Hepatic stellate cell (primary cell): ENCODE results near the gene LAD1.
A peak's percentile ranks its signal among the peaks of the same experiment; 100 is the strongest.

Experiments
- DNase-seq: peaks from one replicate; pipeline ENCODE4 v3.0.0; 2011; ENCODE audit warnings: low spot score

Gene LAD1

GRCh38 chr1:201347498-201348210, 51.5 kb downstream of the LAD1 start:
- no peak for DNase-seq

GRCh38 chr1:201346987-201347386, 52.1 kb downstream of the LAD1 start:
- DNase-seq: no peak

GRCh38 chr1:201346337-201346939, 52.7 kb downstream of the LAD1 start:
- DNase-seq: peak; percentile 74

GRCh38 chr1:201345081-201345355, 54.1 kb downstream of the LAD1 start:
- no peak for DNase-seq

- no peak for DNase-seq
These were observed 54.7 kb downstream of the LAD1 start for GRCh38 chr1:201344206-201345080.

- no peak for DNase-seq
These were observed 57.7 kb downstream of the LAD1 start for GRCh38 chr1:201341377-201341776.

GRCh38 chr1:201336711-201337450, 62.2 kb downstream of the LAD1 start:
- no peak for DNase-seq

- DNase-seq: no peak
These were observed 63.2 kb downstream of the LAD1 start for GRCh38 chr1:201335901-201336300.

- DNase-seq: no peak
These were observed 63.8 kb downstream of the LAD1 start for GRCh38 chr1:201335174-201335870.

- no peak for DNase-seq
These were observed 64.6 kb downstream of the LAD1 start for GRCh38 chr1:201334325-201335173.

GRCh38 chr1:201332616-201333335, 66.3 kb downstream of the LAD1 start:
- DNase-seq: no peak

GRCh38 chr1:201332021-201332420, 67.1 kb downstream of the LAD1 start:
- DNase-seq: no peak

- no peak for DNase-seq
These were observed 68.0 kb downstream of the LAD1 start for GRCh38 chr1:201331166-201331565.
